HG02678 (cell line): ENCODE data around the gene OR5D14.

Experiments
- ATAC-seq: cut with Tn5 transposase; IDR thresholded peaks from one replicate; pipeline ENCODE4 v1.9.1; 2021; ENCODE audit warnings: mild to moderate bottlenecking, moderate library complexity; ENCODE audit not compliant: unreplicated experiment

Gene OR5D14

DNA sequence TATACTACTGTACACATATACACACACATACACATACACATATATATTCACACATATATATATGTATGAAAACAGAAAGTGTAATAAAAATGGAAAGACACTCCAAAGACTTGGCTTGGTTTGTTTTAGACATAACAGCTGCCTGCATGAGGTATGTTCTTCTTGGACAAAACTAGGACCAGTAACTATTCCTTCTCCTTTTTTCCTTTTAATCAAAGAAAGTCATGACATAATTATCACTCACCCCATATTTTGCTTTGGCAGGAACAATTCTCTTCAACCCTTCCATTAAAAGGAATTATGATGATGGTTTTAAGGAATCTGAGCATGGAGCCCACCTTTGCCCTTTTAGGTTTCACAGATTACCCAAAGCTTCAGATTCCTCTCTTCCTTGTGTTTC lies at the start of gene OR5D14:
OR5D14 (plus strand) TSS at position 301 of the 400 bp plus-strand sequence; CDS start at position 301, 0 bp downstream.
- no peak for ATAC-seq

DNA sequence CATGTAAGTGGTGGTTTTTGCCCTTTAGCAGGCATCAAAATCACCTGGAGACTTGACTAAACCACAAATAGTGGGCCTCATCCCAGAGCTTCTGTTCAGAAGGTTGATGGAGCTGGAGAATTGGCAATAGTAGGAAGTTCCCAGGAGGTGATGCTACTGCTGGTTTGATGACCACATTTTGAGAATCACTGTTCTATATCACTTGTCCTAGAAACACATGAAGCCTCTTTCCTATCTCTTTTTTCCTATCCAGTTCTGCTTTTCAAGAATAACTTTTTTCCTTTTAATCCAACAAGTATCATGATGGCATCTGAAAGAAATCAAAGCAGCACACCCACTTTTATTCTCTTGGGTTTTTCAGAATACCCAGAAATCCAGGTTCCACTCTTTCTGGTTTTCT lies 22.2 kb upstream of the OR5D14 start, which contains the start of gene OR5D13:
OR5D13 (plus strand) TSS at position 301 of the 400 bp plus-strand sequence; CDS start at position 301, 0 bp downstream.
- ATAC-seq, result no peak

GRCh38 chr11:55791606-55792005 lies 3.8 kb upstream of the OR5D14 start:
- ATAC-seq, result no peak

DNA sequence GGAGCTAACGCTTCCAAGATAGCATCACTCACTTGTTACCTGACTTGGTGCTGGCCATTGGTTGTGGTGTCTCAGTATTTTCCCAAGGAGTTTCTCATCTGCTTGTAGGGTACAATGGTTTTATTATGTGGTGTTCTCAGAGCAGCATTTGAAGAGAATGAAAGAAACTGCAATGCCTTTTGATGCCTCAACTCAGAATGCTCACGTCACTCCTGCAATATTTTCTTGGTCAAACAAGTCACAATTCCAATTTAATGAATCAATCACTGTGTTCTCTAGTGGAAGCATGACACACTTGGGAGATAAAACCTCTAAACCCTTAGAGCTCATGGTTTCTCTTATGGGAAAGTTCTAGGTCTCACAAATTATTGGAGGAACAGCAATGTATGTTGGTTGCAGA lies 2.0 kb upstream of the OR5D14 start:
- ATAC-seq, result no peak

GRCh38 chr11:55806248-55806647 lies 10.9 kb downstream of the OR5D14 start:
- ATAC-seq, result no peak

DNA sequence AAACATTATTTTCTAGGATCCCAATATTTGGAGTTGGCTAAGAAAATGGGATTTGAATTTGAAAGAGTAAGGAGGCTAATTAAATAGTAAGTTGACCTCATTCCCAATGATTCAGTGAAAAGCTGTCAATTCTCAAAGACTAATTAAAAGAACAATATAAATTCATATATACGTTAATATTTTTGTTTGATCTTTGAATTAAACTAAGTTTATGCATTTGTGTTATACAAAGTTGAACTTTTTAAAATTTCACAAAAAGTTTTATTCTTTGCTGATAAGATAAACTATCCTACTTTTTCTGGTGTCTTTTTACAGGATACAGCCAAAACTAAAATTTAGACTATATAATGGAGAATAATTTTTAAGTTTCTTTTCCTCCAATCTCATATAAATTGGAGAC lies 15.7 kb downstream of the OR5D14 start, which contains the start of gene OR5L1:
OR5L1 (plus strand) TSS at position 301 of the 400 bp plus-strand sequence. CDS start 100 bp downstream, outside the sequence.
- ATAC-seq, result no peak

DNA sequence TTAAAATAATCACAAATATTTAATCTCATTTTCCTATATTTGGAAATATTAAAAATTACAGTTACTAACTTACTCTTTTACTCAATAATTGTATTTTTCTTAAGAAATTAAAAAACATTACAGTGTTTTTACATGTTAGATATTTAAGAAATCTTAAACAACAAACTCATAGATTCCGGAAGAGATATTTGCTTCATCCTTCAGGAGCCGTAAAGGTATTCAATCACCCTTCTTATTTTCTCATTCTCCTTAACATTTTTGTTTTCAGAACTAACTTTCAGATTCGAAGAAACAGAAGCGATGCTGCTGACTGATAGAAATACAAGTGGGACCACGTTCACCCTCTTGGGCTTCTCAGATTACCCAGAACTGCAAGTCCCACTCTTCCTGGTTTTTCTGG lies 24.0 kb downstream of the OR5D14 start, which contains the start of gene OR5D18:
OR5D18 (plus strand) TSS at position 301 of the 400 bp plus-strand sequence; CDS start at position 301, 0 bp downstream.
- ATAC-seq, result no peak

DNA sequence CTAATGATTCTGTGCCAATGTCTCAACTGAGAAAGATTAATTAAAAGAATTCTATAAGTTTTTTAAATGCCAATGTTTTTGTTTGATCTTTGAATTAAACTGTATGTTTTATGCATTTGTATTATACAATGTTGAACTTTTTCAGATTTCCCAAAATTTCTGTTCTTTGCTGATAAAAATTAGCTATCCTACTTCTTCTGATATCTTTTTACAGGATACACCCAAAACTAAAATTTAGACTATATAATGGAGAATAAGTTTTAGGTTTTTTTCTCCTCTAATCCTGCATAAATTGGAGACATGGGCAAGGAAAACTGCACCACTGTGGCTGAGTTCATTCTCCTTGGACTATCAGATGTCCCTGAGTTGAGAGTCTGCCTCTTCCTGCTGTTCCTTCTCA lies 31.6 kb downstream of the OR5D14 start, which contains the start of gene OR5L2:
OR5L2 (plus strand) TSS at position 301 of the 400 bp plus-strand sequence; CDS start at position 301, 0 bp downstream.
- ATAC-seq, result no peak

GRCh38 chr11:55838452-55838851 lies 43.1 kb downstream of the OR5D14 start, which contains the start of gene OR5D16:
Gene OR5D16 (plus strand): TSS chr11:55838752. CDS start chr11:55838752, 0 bp downstream.
- ATAC-seq, result no peak
